Progenitor cell of endocrine pancreas (in vitro differentiated cells): ENCODE data around the gene BBS9. TPM values are rescaled to one million over a fixed set of nuclear protein-coding genes. Genes with fewer than 3 reads are reported as not detected.

Experiments used
- DNase-seq: peaks from one replicate; pipeline ENCODE4 v3.0.0; 2021; ENCODE audit warnings: low spot score; ENCODE audit not compliant: unreplicated experiment
- H3K27ac Mint-ChIP-seq: 2 replicates; pipeline ENCODE4 v1.8.0; 2021; ENCODE audit warnings: mild to moderate bottlenecking, moderate library complexity, mixed read lengths
- H3K27me3 Mint-ChIP-seq: 2 replicates; pipeline ENCODE4 v1.8.0; 2021; ENCODE audit warnings: mixed read lengths
- H3K36me3 Mint-ChIP-seq: 2 replicates; pipeline ENCODE4 v1.8.0; 2022; ENCODE audit warnings: mixed read lengths; ENCODE audit not compliant: insufficient read depth
- H3K4me1 Mint-ChIP-seq: 2 replicates; pipeline ENCODE4 v1.8.0; 2021; ENCODE audit warnings: low read depth, mixed read lengths
- H3K4me3 Mint-ChIP-seq: 2 replicates; pipeline ENCODE4 v1.8.0; 2021; ENCODE audit warnings: low read depth, mild to moderate bottlenecking, moderate library complexity, mixed read lengths
- H3K9me3 Mint-ChIP-seq: 2 replicates; pipeline ENCODE4 v1.8.0; 2021; ENCODE audit warnings: low read depth, mixed read lengths
- CTCF ChIP-seq: fragments of 200-600 bp; sonication (generic); IDR thresholded peaks from one replicate; pipeline ENCODE4 v1.5.0; 2021; ENCODE audit warnings: antibody characterized with exemption, mild to moderate bottlenecking; ENCODE audit not compliant: unreplicated experiment
- total RNA-seq: library from RNA; stranded (reverse); gene quantifications from 2 replicates; pipeline ENCODE4 v1.2.1, GENCODE V29; 2021

Gene BBS9
- total RNA-seq, 1 donor from 2014 or later = 25.5 TPM

- no peak overlapping the region for H3K4me3 Mint-ChIP-seq
- no peak for TF ChIP-seq CTCF
These were observed 90.9 kb downstream of the BBS9 start for GRCh38 chr7:33220231-33220630.

GRCh38 chr7:33221390-33221789 lies 92.0 kb downstream of the BBS9 start:
- Mint-ChIP-seq H3K4me1 (peaks cover 2% of the 10 kb centered on the region), H3K27ac (no peak overlapping the region), H3K4me3 (no peak overlapping the region), H3K36me3 (peaks cover 9% of the 10 kb centered on the region), H3K9me3 (peaks cover 7% of the 10 kb centered on the region), H3K27me3 (no peaks in the 10 kb centered on the region)
- TF ChIP-seq CTCF = no peak
- no peak for DNase-seq

More at GRCh38 chr7:33220231-33220630, 90.9 kb downstream of the BBS9 start:
- peaks cover 10% of the 10 kb centered on the region for H3K36me3 Mint-ChIP-seq
- H3K4me1 Mint-ChIP-seq = peaks cover 2% of the 10 kb centered on the region
- no peak for DNase-seq
- H3K9me3 Mint-ChIP-seq = peaks cover 11% of the 10 kb centered on the region
- H3K27ac Mint-ChIP-seq = no peak overlapping the region
- no peaks in the 10 kb centered on the region for H3K27me3 Mint-ChIP-seq

- DNase-seq = no peak
- Mint-ChIP-seq H3K27ac (no peak overlapping the region), H3K9me3 (peaks cover 4% of the 10 kb centered on the region), H3K36me3 (no peaks in the 10 kb centered on the region), H3K27me3 (no peaks in the 10 kb centered on the region), H3K4me1 (no peaks in the 10 kb centered on the region), H3K4me3 (no peak overlapping the region)
- TF ChIP-seq CTCF = no peak
These were observed 103.3 kb downstream of the BBS9 start for GRCh38 chr7:33232632-33233145.

- H3K27me3 Mint-ChIP-seq = no peaks in the 10 kb centered on the region
- DNase-seq = no peak
These were observed 104.3 kb downstream of the BBS9 start for GRCh38 chr7:33233659-33234058.

GRCh38 chr7:33237036-33237435 lies 107.7 kb downstream of the BBS9 start:
- Mint-ChIP-seq H3K4me1 (no peaks in the 10 kb centered on the region), H3K36me3 (no peaks in the 10 kb centered on the region), H3K27ac (no peak overlapping the region), H3K9me3 (no peaks in the 10 kb centered on the region), H3K27me3 (no peaks in the 10 kb centered on the region), H3K4me3 (no peak overlapping the region)
- no peak for DNase-seq
- TF ChIP-seq CTCF = no peak

More at GRCh38 chr7:33233659-33234058, 104.3 kb downstream of the BBS9 start:
- no peaks in the 10 kb centered on the region for H3K4me1 Mint-ChIP-seq
- no peak overlapping the region for H3K4me3 Mint-ChIP-seq
- H3K27ac Mint-ChIP-seq = no peak overlapping the region
- no peaks in the 10 kb centered on the region for H3K36me3 Mint-ChIP-seq
- no peak for TF ChIP-seq CTCF
- H3K9me3 Mint-ChIP-seq = peaks cover 4% of the 10 kb centered on the region
